GM12878 (cell line): ENCODE measurements around the gene FRMD3. TPM values are rescaled to one million over a fixed set of nuclear protein-coding genes. Genes with fewer than 3 reads are reported as not detected.

Experiments used
- ATAC-seq: fragments of 200-7000 bp; cut with Tn5 transposase; 3 replicates; pipeline ENCODE4 v1.9.1; 2020; ENCODE audit warnings: mild to moderate bottlenecking, moderate library complexity
- BruUV-seq: library from RNA; stranded (reverse); fragments of 400-500 nt; replicated peaks from 2 replicates; lab custom pipeline; 2021; lab: Mats Ljungman, UMichigan
- CTCF ChIA-PET: fragments of 300-600 bp; sonication (Branson Sonifier 250); formaldehyde crosslinking; extraction: SDS; loops from one replicate; lab custom pipeline; 2021; ENCODE audit warnings: inconsistent platforms; lab: Yijun Ruan, JAX
- POLR2A ChIA-PET: fragments of 350-600 bp; formaldehyde crosslinking; extraction: SDS; loops from one replicate; lab custom pipeline; 2021; ENCODE audit warnings: inconsistent platforms; lab: Charles Lee
- RAD21 ChIA-PET: fragments of 300-600 bp; sonication (Branson Sonifier 250); formaldehyde crosslinking; loops from one replicate; lab custom pipeline; 2023; ENCODE audit warnings: antibody characterized with exemption; ENCODE audit not compliant: unreplicated experiment; lab: Charles Lee
- SMC1A ChIA-PET: fragments of 300-600 bp; sonication (Branson Sonifier 250); formaldehyde crosslinking; loops from one replicate; lab custom pipeline; 2023; ENCODE audit not compliant: unreplicated experiment, uncharacterized antibody; lab: Charles Lee
- DNase-seq: peaks from one replicate; pipeline ENCODE4 v3.0.0-alpha.2; 2011; ENCODE audit warnings: low read depth, low spot score
- FAIRE-seq: peaks from 3 replicates; lab custom pipeline; 2011; peaks lifted over from hg19 to GRCh38; lab: Jason Lieb, UNC
- H2AFZ ChIP-seq: 2 replicates; pipeline ENCODE4 v1.6.0; 2011; ENCODE audit warnings: low read depth, low read length, control low read depth; ENCODE audit not compliant: control insufficient read depth
- H3K27ac ChIP-seq: 2 replicates; pipeline ENCODE4 v1.5.1; 2011; ENCODE audit warnings: control low read depth; ENCODE audit not compliant: control insufficient read depth, insufficient read depth
- H3K27me3 ChIP-seq, 2 experiments: replicated peaks in 1 of 2; 2 replicates each; pipeline versions ENCODE4 v1.6.0 to v1.6.1; 2011; ENCODE audit warnings: low read length in 1 of 2; ENCODE audit not compliant: control insufficient read depth in 2 of 2, insufficient read depth in 2 of 2
- H3K36me3 ChIP-seq, 2 experiments: 2 replicates each; pipeline ENCODE4 v1.5.1; 2011; ENCODE audit warnings: low read length in 1 of 2; ENCODE audit not compliant: control insufficient read depth in 2 of 2, insufficient read depth in 2 of 2
- H3K4me1 ChIP-seq: 2 replicates; pipeline ENCODE4 v1.6.1; 2011; ENCODE audit warnings: mild to moderate bottlenecking, low read length, moderate library complexity, mixed read lengths; ENCODE audit not compliant: control insufficient read depth, insufficient read depth
- H3K4me2 ChIP-seq: 2 replicates; pipeline ENCODE4 v1.6.0; 2011; ENCODE audit warnings: control low read depth; ENCODE audit not compliant: control insufficient read depth, insufficient read depth
- H3K4me3 ChIP-seq: fragments of 200-600 bp; sonication (generic); 2 replicates; pipeline ENCODE4 v1.5.1; 2016
- H3K79me2 ChIP-seq: 2 replicates; pipeline ENCODE4 v1.6.0; 2011; ENCODE audit warnings: low read length; ENCODE audit not compliant: control insufficient read depth, insufficient read depth
- H3K9ac ChIP-seq: 2 replicates; pipeline ENCODE4 v1.8.0; 2011; ENCODE audit warnings: low read length, control low read depth, mixed read lengths; ENCODE audit not compliant: control insufficient read depth, insufficient read depth
- H3K9me3 ChIP-seq: replicated peaks from 3 replicates; pipeline ENCODE4 v1.5.1; 2011; ENCODE audit warnings: mild to moderate bottlenecking, low read length; ENCODE audit not compliant: control insufficient read depth, insufficient read depth
- H4K20me1 ChIP-seq: 2 replicates; pipeline ENCODE4 v1.6.0; 2011; ENCODE audit not compliant: control insufficient read depth, insufficient read depth
- ATF7 ChIP-seq: fragments of 450-650 bp; IDR thresholded peaks from 2 replicates; pipeline ENCODE4 v1.6.1; 2016; ENCODE audit warnings: low read depth, mild to moderate bottlenecking
- BCL11A ChIP-seq: IDR thresholded peaks from 2 replicates; pipeline ENCODE4 v1.6.1; 2011; ENCODE audit warnings: low read depth, low read length
- BHLHE40 ChIP-seq, 2 experiments: fragments of 450-650 bp in 1 of 2; IDR thresholded peaks; 2 replicates each; pipeline ENCODE4 v1.6.1; 2011 to 2017; ENCODE audit warnings: low read depth in 2 of 2, borderline replicate concordance in 1 of 2, improper control_type of control experiment in 1 of 2, low read length in 1 of 2, mild to moderate bottlenecking in 1 of 2
- CEBPB ChIP-seq, 2 experiments: fragments of 150-350 bp in 1 of 2; IDR thresholded peaks; 2 replicates each; pipeline ENCODE4 v1.6.1; 2012 to 2014; ENCODE audit warnings: low read depth in 2 of 2, low read length in 2 of 2, borderline replicate concordance in 1 of 2, inconsistent platforms in 1 of 2
- MTA2 ChIP-seq: fragments of 450-650 bp; IDR thresholded peaks from 2 replicates; pipeline ENCODE4 v1.6.1; 2016; ENCODE audit warnings: low read depth, mild to moderate bottlenecking, moderate library complexity
- NBN ChIP-seq: fragments of 450-650 bp; IDR thresholded peaks from 2 replicates; pipeline ENCODE4 v1.6.1; 2016
- RB1 ChIP-seq: fragments of 450-650 bp; formaldehyde crosslinking; IDR thresholded peaks from 2 replicates; pipeline ENCODE4 v1.6.1; 2017; ENCODE audit warnings: mild to moderate bottlenecking, borderline replicate concordance
- SMAD1 ChIP-seq: fragments of 450-650 bp; IDR thresholded peaks from 2 replicates; pipeline ENCODE4 v1.6.1; 2018; ENCODE audit warnings: mild to moderate bottlenecking, low read depth; ENCODE audit not compliant: partially characterized antibody
- SPI1 ChIP-seq: IDR thresholded peaks from 2 replicates; pipeline ENCODE4 v1.6.1; 2011; ENCODE audit warnings: low read depth, mild to moderate bottlenecking, low read length, moderate library complexity, borderline replicate concordance; ENCODE audit not compliant: insufficient read depth
- ZZZ3 ChIP-seq: IDR thresholded peaks from 2 replicates; pipeline ENCODE4 v1.6.1; 2011; ENCODE audit warnings: low read depth; ENCODE audit not compliant: control insufficient read depth, insufficient read length
- WGBS: methylation state at CpG from one replicate; pipeline ENCODE4 v1.1.6; 2016; ENCODE audit warnings: low lambda C conversion rate; ENCODE audit not compliant: insufficient replicate concordance, insufficient coverage; ENCODE audit errors: missing lambda C conversion rate; 5-methylcytosine and 5-hydroxymethylcytosine counted together
- in situ Hi-C: fragments of 300-500 bp; cut with MboI; formaldehyde crosslinking; loops from 9 replicates; pipeline ENCODE4 v1.14.3; 2018; ENCODE audit warnings: mixed read lengths
- intact Hi-C: fragments of 100-400 bp; cut with micrococcal nuclease; formaldehyde crosslinking; loops from one replicate; pipeline ENCODE4 v1.14.2; 2022; ENCODE audit not compliant: unreplicated experiment
- polyA plus RNA-seq, 11 experiments: library from polyadenylated mRNA; depleted of rRNA in 4 of 11; unstranded in 6 of 11; stranded (reverse) in 5 of 11; fragments of >200 nt; fragmentation: Nextera tagmentation in 4 of 11; fragmentation: Illumina TruSeq in 1 of 11; extraction: Ambion mirVana in 4 of 11; extraction: Trizol in 1 of 11; gene quantifications; 1 replicate in 1 of 11; 2 replicates in 10 of 11; pipeline versions ENCODE4 v1.2.1 to v1.2.3, GENCODE V29; 2011 to 2016; ENCODE audit warnings: inconsistent platforms in 2 of 11, missing spikeins in 2 of 11, low read depth in 1 of 11
- total RNA-seq, 4 experiments: library from RNA; depleted of rRNA in 3 of 4; stranded (reverse); fragments of >200 nt in 3 of 4; fragmentation: Illumina TruSeq in 1 of 4; extraction: Trizol in 1 of 4; gene quantifications; 2 replicates each; pipeline versions ENCODE4 v1.2.1 to v1.2.3, GENCODE V29; 2013 to 2021
- TF ChIP-seq, protein P1 (sequence below): IDR thresholded peaks from 2 replicates; pipeline ENCODE4 v1.6.1; 2011; ENCODE audit warnings: borderline replicate concordance, low read depth, mild to moderate bottlenecking, moderate library complexity, mixed read lengths, low read length; ENCODE audit not compliant: insufficient read depth; ENCODE audit errors: extremely low read length
- TF ChIP-seq, protein P2 (sequence below): fragments of 450-650 bp; IDR thresholded peaks from 2 replicates; pipeline ENCODE4 v1.6.1; 2017; ENCODE audit warnings: mild to moderate bottlenecking, moderate library complexity

Gene FRMD3
- total and polyA plus RNA-seq, 10 of the 15 experiments (the other 5 are each of a cell fraction or from before 2014, with no cell fraction given) = 0.04 to 0.68 (median 0.21) TPM; not detected in 1

DNA sequence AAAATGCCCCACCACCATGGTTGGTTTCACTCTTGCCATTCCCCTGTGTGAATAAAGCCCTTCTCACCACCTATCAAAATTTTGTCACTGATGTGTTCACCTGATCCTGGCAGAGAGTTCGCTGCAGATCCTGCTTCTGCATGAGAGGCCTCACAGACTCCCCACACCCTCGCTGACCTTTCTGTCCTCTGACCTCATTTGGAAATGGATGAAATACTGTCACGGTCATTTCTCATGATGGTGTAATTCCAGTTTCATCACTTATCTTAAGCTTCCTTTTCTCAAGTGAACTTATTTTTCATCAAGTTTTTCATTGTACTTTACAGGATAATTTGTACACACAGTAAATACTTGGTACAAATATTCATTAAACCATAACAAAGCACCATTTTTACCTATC is 131.3 kb downstream of the FRMD3 start:
- TF ChIP-seq ATF7 = no peak
- TF ChIP-seq RB1 = no peak
- TF ChIP-seq SPI1 = no peak
- no peak for TF ChIP-seq ZZZ3
- no peak for TF ChIP-seq MTA2
- TF ChIP-seq BCL11A = no peak
- TF ChIP-seq CEBPB (IDR thresholded peaks at IDR 0.05; ENCODE audit: borderline replicate concordance in 1 of 2, low read depth in 2 of 2, low read length in 2 of 2) = no peak
- no peak for TF ChIP-seq BHLHE40 (IDR thresholded peaks at IDR 0.05; ENCODE audit: borderline replicate concordance in 1 of 2, low read depth in 2 of 2, low read length in 1 of 2)
- TF ChIP-seq, protein P1, sequence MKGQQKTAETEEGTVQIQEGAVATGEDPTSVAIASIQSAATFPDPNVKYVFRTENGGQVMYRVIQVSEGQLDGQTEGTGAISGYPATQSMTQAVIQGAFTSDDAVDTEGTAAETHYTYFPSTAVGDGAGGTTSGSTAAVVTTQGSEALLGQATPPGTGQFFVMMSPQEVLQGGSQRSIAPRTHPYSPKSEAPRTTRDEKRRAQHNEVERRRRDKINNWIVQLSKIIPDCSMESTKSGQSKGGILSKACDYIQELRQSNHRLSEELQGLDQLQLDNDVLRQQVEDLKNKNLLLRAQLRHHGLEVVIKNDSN = no peak
- TF ChIP-seq, protein P2, sequence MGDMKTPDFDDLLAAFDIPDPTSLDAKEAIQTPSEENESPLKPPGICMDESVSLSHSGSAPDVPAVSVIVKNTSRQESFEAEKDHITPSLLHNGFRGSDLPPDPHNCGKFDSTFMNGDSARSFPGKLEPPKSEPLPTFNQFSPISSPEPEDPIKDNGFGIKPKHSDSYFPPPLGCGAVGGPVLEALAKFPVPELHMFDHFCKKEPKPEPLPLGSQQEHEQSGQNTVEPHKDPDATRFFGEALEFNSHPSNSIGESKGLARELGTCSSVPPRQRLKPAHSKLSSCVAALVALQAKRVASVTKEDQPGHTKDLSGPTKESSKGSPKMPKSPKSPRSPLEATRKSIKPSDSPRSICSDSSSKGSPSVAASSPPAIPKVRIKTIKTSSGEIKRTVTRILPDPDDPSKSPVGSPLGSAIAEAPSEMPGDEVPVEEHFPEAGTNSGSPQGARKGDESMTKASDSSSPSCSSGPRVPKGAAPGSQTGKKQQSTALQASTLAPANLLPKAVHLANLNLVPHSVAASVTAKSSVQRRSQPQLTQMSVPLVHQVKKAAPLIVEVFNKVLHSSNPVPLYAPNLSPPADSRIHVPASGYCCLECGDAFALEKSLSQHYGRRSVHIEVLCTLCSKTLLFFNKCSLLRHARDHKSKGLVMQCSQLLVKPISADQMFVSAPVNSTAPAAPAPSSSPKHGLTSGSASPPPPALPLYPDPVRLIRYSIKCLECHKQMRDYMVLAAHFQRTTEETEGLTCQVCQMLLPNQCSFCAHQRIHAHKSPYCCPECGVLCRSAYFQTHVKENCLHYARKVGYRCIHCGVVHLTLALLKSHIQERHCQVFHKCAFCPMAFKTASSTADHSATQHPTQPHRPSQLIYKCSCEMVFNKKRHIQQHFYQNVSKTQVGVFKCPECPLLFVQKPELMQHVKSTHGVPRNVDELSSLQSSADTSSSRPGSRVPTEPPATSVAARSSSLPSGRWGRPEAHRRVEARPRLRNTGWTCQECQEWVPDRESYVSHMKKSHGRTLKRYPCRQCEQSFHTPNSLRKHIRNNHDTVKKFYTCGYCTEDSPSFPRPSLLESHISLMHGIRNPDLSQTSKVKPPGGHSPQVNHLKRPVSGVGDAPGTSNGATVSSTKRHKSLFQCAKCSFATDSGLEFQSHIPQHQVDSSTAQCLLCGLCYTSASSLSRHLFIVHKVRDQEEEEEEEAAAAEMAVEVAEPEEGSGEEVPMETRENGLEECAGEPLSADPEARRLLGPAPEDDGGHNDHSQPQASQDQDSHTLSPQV = no peak
- no peak for TF ChIP-seq NBN
- no peak for TF ChIP-seq SMAD1
- TF ChIP-seq, all 136 proteins: peak for 0
- H3K9ac ChIP-seq = no peak overlapping the region
- CTCF ChIA-PET = no interaction called here
- no peak for FAIRE-seq
- H3K4me3 ChIP-seq = no peak overlapping the region
- SMC1A ChIA-PET = interaction anchor here (0.8 kb wide), 1 partner anchor 62 kb away, joined by 3 read pairs; no protein-coding TSS in a partner anchor
- H3K79me2 ChIP-seq = no peaks in the 10 kb centered on the region
- ATAC-seq = no peak
- no peak overlapping the region for H2AFZ ChIP-seq
- no peaks in the 10 kb centered on the region for H3K4me1 ChIP-seq
- H3K36me3 ChIP-seq = no peaks in the 10 kb centered on the region
- DNase-seq = no peak
- in situ Hi-C loops = no loop called here
- no peaks in the 10 kb centered on the region for H3K9me3 ChIP-seq
- no peak overlapping the region for H3K4me2 ChIP-seq
- H3K27ac ChIP-seq = no peak overlapping the region
- POLR2A ChIA-PET = interaction anchor here (1.1 kb wide), 1 partner anchor 21 kb away, joined by 6 read pairs; no protein-coding TSS in a partner anchor
- RAD21 ChIA-PET = no interaction called here
- no peaks in the 10 kb centered on the region for H4K20me1 ChIP-seq
- H3K27me3 ChIP-seq = no peaks in the 10 kb centered on the region
- BruUV-seq = no TSS peak
- WGBS = 35% methylated on average over 3 of the region's 3 CpGs
- intact Hi-C loops = no loop called here
